NCI-H2107 treated with DMSO at 0.1 percent for 48 hours (cell line): ENCODE measurements around the gene MSI2.

ENCODE experiments used
- DNase-seq: peaks from one replicate; lab custom pipeline; 2025; ENCODE audit not compliant: unreplicated experiment; lab: John Stamatoyannopoulos, UW

MSI2 gene

DNA sequence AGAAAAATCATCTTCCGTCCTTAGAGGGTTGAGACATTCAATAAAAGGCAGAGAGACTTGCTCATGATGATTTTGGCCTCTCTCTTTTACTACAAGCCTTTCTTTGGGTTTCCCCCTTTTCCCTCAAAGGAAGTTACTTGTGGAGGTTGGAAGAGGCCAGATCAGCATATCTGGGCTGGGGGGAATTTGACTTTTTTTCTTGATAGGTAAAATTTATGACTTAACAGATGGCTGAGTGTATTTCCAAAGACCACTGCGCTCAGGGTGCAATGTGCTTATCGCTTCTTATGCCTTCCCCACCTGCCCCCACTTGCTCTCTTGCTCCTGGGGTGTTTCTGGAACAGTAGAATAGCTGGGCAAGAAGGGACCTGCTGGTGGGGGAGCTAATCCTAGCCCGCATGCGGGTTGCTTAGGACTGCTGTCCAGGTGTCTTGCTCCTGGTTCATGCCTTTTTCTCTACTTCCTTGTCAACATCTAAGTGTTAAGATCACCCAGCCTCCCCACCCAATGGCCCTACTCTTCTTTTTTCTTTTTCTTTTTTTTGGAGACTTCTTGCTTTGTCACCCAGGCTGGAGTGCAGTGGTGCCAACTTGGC is 131.9 kb downstream of the MSI2 start:
- no peak for DNase-seq

DNA sequence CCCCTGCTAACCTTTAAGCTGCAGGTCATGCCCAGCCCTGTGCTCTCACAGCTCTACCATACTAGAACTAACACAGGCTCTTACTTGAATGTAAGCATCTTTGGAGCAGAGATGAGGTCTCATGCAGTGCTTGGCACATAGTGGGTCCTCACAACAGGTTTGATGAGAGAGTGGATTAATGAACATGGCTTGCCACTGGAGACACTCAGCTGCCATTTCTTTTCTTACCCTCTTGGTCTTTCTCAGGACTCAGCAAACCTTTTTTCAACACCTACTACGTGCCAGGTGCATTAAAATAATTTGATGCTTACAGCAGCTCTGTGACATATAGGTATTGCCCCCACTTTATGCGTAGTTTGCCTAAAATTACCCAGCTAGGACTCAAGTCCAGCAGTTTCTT is 133.2 kb downstream of the MSI2 start:
- no peak for DNase-seq

DNA sequence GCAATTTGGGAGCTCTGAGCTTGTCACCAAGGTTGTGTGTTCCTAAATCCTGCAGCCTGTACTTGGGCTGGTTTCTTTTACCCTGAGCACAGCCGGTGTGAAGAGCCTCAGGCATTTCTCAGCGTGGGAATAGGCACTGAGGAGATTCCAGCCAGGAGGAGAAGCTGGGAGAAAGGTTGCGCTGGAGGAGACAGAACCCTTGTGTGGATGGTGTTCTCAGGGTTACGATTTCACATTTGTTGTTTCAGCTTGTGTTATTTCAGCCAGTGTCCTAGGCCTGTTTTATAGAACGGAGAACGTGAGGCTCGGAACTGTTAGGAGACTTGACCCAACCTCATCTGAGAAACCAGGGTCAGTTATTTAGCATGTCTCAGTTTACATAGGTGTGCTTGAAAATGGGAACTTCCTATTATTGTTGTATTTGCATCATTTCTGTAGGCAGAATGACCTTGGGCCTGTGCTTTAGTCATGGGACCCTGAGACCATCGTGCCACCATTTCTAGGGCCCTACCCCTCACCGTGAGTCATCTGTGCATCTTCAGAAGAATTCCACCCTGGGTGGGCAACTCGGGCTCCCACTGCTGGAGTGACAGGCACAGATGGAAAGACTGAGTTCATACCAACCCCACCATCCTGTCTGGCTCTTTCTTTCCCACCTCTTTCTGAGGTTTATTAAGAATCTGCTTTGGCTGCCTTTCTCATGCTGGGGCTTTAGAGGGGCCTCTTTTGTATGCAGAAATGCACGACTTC is 134.9 kb downstream of the MSI2 start:
- DNase-seq, result peak; percentile 89

DNA sequence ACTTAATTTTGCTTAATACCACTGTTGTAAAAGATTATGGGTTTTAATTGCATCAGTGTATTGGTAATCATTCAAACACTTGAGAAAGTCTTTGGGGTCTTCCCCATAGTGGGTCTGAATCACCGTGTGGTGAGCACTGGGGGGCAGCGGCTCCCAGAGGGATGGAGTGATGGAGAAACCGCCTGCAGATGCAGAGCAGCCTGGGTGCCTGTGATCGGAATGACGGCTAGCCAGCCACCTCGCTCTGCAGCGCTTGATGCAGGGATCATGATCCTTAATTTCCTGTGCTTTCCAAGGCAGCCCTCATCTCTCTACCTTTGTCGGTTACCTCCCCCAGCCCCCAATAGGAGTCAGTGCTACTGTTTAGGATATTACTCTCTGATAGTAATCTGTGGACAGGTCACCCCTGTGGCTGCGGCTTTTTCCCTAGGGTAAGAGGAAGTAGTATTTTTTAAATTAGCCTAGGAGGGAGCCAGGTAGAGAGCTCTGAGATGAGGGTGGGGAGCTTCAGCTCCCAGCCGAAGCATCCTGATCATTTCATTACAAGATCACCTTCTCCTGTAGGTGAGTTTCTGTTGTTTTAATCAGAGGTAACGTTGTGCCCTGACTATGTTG is 135.6 kb downstream of the MSI2 start:
- DNase-seq, result no peak

DNA sequence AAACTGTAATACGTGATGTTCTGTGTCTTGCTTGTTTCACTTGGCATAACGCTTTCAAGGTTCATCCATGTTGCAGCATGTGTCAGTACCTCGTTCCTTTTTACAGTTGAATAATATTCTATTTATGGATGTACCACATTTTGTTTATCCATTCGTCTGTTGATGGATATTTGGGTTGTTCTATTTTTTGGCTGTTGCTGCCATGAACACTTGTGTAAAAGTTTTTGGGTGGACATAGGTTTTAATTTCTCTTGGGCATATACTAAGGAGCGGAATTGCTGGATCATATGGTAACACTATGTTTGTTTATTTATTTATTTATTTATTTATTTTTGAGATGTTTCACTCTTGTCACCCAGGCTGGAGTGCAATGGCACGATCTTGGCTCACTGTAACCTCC is 137.0 kb downstream of the MSI2 start:
- no peak for DNase-seq

DNA sequence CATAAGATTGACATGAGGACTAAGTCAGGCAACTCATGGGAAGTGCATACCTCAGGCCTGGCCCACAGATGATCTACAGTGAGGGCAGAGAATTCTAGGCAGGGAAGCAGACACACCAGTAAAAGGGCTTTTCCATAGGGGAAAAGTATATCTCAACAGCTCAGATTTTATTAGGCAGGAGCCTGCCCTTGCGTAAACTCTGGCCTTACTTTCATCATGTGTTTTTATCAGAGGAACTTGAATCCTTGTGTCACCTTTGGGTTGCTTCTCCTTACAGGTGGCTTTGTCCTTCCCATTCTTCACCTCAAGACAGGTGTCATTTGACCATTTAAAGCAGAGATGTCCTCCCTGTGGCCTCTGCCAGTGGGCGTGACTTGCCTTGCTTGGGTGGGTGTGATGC is 138.1 kb downstream of the MSI2 start:
- DNase-seq, result no peak

DNA sequence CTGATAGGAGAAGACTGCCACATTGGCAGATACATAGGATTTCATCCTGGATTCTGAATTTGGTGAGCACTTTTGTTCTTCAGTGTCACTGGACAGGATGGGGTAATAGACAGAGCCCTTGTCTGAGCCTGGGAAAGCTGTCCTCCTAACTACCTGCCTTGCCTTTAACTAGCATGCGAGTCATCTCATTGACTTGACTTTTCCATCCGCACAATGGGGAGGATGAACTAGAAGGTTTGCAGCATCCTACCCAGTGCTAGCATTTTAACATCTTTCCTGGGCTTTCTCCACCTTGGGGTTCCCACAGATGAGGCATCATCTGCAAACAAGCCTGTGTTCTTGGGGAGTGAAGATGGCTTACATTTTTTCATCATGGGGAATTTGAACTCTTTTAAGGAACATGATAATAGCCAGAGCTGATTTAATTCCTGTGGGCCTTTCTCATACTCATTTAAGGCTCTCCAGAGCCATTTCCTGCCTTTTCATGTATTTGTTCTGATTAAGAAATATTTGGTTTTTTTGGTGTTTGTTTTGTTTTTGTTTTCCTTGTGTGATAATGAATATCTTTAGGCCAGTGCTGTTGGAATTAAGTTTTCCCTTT is 139.5 kb downstream of the MSI2 start:
- no peak for DNase-seq

DNA sequence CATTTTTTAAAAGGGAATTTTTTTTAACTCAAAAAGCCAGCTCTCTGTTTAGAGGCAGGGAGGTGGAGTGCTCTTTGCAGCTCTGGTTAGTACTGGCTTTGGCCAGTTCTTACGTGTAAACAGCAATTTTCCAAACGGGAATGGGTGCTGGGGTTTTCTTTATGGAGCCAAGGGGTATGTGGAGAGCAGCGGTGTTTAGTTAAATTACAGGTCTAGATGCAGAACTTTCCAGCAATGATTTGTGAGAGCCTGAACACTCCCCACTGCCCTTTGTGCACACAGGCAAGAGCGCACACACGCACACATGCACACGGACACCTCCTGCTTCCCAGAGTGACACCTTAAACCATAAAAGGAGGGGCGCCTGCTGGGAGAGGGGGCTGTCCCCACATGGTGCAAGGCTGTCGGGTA is 140.2 kb downstream of the MSI2 start:
- peak; percentile 95 for DNase-seq

DNA sequence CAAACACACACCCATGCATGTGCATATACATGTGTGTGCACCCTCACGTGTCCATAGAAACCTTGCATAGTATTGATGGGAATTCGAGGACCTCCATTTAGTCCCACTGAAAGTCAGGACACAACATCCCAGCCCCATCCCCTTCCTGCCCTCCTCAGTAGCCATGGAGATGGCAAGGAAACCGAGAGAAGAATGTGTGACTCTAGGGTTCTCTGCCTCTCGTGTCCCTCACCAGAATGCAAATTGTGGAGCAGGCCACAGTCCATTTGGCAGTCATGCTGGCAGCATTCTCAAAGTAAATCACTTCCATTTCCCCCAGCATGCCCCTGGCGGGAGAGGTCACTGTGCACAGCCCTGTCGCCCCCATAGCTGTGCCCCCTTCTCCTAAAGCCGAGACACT is 141.1 kb downstream of the MSI2 start:
- no peak for DNase-seq

DNA sequence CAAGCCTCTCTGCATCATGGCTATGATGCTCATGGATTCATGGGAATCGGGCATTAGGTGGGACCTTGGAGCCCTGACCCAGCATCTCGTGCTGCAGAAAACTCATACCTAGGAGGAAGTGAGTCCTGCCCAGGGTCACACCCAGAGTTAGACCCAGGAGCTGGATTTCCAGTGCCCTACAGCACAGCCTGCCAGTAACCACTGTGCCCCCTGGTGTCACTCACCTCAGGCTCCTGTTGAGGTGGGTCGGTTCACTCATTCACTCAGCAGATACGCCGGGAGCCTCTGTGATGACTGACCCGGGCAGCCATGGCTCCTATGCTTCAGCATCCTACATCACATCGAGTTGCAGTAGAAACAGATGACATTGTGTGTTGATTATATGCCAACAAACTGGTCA is 143.4 kb downstream of the MSI2 start:
- no peak for DNase-seq

DNA sequence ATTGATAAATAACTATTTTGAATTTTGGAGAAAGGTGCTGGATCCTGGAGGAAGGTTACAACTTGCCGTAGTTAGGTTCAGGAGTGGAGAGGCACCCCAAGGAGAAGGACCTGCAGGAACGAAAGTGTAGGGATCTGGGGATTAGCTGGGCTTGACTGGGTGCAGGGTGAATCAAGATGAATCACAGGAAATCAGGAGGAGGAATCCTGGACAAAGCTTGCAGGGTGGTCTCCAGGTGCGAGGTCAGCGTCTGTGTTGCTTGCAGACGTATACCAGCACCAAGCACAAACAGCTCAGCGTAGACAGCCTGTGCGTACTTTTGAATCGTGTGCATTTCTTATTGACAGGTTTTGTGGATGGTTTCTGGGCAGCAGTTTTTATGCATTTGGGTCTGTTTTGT is 144.3 kb downstream of the MSI2 start:
- DNase-seq, result no peak

DNA sequence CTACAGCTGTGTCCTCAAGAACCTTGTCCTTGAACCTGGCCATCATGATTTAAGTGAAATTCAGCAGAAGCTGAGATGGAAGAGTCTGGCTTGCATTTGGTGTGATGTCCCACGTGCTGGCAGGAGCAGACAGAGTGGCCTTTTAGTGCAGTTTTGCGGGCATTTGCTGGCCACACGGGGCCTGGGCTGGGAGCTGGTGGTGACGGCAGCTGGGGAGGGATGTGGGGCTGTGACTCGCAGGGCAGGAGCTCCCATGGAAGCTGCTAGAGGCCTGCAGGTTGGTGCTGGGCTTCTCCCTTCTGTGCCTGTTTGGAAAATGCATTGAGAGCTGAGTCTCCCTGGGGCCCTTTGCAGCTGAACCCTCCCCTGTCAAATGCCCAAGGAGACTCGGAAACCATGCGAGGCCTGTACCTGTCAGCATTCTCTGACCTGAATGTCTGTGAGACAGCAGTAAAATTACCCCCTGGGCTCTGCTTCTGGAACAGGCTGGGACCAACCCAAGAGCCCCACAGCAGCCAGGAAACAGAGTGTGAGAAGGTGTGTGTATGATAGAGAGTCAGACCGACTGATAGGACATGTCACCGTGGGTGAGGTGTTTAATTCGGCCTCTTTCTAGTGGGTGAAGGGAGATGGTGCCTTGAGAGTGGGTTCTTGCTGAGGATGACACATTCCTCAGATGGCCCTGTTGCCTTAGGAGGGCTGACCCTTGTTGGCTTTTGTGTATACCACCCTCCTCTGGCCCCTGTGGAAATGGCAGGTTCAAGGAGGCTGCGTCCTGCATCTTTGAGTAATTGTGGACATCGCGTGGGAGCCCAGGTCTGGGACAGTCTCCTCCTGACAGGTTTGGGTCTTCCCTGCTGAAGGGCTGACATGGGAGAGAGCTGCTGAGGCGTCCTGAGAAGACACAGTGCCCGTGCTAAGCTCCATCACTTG is 145.5 kb downstream of the MSI2 start:
- DNase-seq, result no peak

DNA sequence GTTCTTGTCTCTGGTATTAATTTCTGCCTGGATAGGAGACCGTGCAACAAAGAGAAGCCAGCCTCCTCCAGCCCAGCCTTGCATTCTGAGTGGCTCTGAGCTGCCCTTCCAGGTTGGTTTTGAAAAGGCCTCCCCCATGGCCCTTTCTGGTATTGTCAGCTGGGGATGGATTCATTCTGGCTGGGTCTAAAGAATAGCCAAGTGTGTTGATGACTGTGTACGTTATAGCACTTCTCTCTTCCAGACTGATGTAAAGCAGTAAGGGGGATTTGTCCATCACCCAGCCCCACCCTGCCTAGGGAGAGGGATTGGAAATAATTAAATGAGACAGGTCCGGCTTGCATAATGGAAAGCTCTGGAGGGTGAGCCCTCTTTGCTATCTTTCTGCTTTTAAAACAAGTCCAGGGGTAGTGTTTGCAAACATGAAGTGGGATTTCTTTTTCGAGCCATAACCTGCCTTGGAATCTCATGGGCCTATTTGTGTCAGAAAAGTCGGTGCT is 146.4 kb downstream of the MSI2 start:
- DNase-seq, result no peak

DNA sequence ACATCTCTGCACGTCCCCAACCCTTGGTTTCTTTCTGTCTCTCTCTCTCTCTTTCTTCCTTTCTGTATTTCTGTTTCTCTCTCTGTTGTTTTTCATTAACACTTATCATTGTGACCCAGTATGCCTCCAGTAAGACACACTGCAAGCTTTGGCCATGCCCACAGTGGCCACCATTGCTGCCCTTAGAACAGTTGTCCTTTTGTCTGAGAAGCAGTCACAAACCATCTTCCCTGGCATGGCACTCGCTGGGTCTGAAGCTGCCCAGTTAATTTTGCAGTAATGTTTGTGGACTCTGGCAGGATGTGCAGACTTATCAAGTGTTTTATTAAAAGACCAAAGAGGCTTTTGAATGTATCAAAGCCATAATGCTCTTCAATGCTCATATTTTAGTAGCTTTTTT is 146.9 kb downstream of the MSI2 start:
- DNase-seq, result no peak

DNA sequence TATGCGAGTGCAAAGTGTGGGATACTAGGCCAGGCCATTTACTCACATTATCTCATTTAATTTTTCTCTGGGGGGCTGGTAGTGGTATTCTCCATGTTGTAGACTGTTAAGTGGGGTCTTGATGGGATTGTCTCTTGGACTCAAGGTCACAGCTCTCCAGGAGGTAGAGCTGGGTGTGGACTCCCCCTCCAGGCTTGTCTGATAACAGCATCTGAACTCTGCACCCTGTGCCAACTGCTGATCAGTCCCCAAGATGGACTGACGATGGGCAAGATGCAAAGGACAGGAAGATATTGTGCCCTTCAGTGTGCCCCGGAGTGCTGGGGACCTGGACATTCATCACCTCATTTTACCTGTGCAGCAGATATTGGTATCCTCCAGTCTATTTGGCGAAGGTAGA is 147.8 kb downstream of the MSI2 start:
- DNase-seq, result no peak

DNA sequence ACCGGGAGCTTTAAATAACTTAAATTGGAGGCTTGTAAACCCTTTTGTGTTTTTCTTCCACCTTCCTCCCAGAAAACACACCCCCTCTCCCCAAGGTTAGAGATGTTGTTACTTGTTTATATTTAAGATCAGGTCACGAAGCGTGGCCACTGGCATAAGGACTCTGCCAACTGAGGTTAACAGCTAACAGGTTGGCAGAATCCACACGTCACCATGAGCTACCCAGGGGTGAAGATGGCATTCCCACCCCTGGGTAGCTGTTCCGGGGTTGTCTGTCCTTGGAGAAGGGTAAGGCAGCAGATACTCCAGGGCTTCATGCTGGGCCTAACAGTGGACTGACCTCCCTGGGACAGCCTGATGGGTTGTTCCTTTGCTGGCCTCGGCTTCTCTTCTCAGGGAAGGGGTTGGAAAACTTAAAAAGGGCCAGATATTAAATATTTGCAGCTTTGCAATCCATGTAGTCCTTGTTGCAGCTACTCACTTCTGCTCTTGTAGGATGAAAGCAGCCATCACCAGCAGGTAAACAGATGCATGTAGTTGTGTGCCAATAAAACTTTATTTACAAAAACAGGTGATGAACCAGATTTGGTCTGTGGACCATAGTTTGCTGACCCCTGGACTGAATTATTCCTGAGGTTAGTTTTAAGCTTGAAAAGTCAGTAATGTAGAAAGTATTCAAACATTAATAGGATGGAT is 148.6 kb downstream of the MSI2 start:
- no peak for DNase-seq

DNA sequence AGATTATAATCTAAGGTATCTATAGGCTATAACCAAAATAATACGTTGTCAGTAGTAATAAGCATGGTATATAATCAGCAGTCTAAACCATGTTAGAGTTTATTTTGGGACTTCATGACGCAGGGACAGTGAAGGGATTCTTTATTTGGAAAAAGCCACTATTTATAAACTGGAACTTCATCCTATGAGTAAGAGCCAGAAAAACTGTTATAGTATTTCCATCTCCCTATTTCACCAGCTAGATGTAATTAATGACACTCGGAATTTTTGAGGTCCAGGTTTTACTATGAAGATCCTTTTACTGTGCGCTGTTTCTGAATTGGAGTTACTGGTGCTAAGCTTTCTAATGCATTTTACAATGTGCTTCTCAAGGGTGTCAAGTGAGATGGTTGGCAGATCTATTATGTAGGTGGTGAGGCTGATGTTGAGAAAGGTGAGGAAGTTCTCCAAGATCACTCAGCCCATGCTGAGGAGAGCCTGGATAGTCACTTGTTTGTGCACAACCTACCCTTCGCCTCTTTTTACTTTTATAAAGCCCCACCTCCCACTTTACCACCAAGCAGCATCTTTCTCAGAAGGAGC is 149.3 kb downstream of the MSI2 start:
- peak; percentile 38 for DNase-seq

DNA sequence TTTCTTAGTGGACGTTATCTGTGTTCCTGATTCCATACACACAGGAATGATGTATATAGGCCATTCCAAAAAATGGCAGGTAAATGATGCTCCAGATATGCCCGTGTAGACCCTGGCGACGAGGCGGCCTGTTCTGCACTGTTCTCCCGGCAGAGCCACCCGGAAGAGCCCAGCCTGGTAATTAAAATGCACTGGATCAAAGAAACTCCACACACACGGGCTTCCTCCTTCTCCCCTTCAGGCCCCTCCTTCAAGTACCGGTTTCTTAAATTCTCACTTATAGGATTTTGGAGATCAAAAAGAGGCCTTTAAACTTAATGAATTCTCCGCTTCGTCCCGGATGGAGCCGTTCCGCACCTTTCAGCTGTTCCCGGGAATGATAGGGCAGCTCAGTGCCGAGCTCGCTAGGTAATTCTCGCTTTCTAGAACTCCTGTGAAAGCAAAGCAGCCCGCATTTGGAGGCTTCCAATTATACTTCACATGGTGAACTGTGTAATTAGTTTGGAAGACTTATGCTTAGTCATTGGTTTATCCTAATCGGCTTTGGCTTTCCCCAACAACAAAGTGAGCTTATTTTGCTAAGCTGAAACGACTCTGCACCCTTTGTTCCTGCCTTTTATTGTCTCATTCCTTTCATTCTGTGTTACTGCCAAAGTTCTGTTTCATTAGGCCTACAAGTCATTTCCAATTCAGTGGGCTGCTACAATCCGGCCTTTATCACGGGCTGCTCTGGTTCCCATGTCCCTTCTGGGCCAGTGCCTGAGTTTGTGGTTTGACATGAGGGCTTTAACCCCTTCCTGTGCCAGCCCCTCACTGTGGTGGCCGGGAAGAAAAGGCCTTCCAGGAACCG is 150.0 kb downstream of the MSI2 start:
- peak; percentile 75 for DNase-seq

DNA sequence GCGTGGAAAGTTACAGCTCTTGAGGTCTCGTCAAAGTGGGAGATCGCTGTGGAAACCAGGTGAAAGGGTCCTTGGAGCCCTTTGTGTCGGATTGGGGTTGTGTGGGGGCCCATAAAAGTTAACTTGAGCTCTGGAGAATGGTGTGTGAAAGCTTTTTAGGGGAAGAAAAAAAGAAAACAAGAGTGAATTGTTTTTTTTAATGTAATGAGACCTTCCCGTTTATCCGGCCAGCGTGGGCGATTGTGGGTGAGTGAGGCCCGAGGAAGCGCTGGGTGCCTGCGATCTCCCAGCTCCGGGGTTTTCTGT is 150.6 kb downstream of the MSI2 start:
- no peak for DNase-seq
